IMR-90 (cell line): Measurements from ENCODE around the gene NEUROD4. TPM values are rescaled to one million over a fixed set of nuclear protein-coding genes. Genes with fewer than 3 reads are reported as not detected.

ENCODE experiments used
- ATAC-seq: fragments of 200-7000 bp; cut with Tn5 transposase; 2 replicates; pipeline ENCODE4 v1.9.1; 2020; ENCODE audit warnings: low read depth, mild to moderate bottlenecking, moderate library complexity
- BruUV-seq: library from RNA; stranded (reverse); fragments of 400-500 nt; replicated peaks from 2 replicates; lab custom pipeline; 2021; lab: Mats Ljungman, UMichigan
- CTCF ChIA-PET: fragments of 300-600 bp; formaldehyde crosslinking; extraction: SDS; loops from one replicate; lab custom pipeline; 2021; ENCODE audit warnings: antibody characterized with exemption; lab: Yijun Ruan, JAX
- POLR2A ChIA-PET: fragments of 300-600 bp; sonication (Branson Sonifier 250); formaldehyde crosslinking; loops from one replicate; lab custom pipeline; 2022; ENCODE audit warnings: antibody characterized with exemption; ENCODE audit not compliant: unreplicated experiment; lab: Charles Lee
- DNase-seq: peaks from one replicate; pipeline ENCODE4 v3.0.0; 2013
- H2AFZ ChIP-seq: replicated peaks from 2 replicates; pipeline ENCODE3; 2013; ENCODE audit warnings: low read length, mild to moderate bottlenecking; ENCODE audit not compliant: poor library complexity
- H2AK5ac ChIP-seq: 2 replicates; pipeline ENCODE4 v1.6.1; 2013; ENCODE audit warnings: low read depth, low read length, inconsistent platforms
- H2AK9ac ChIP-seq: replicated peaks from 2 replicates; pipeline ENCODE3; 2013; ENCODE audit warnings: mild to moderate bottlenecking, low read depth, low read length, moderate library complexity; ENCODE audit not compliant: poor library complexity
- H2BK120ac ChIP-seq: 2 replicates; pipeline ENCODE4 v1.6.1; 2013; ENCODE audit warnings: low read depth, low read length, inconsistent platforms
- H2BK15ac ChIP-seq: 3 replicates; pipeline ENCODE4 v1.6.1; 2013; ENCODE audit warnings: low read depth, low read length, inconsistent platforms
- H2BK20ac ChIP-seq: 2 replicates; pipeline ENCODE4 v1.6.1; 2013; ENCODE audit warnings: low read depth, mild to moderate bottlenecking, inconsistent platforms, low read length, moderate library complexity
- H2BK5ac ChIP-seq: 2 replicates; pipeline ENCODE4 v1.6.1; 2013; ENCODE audit warnings: mild to moderate bottlenecking, low read depth, low read length, inconsistent platforms; ENCODE audit not compliant: poor library complexity, severe bottlenecking
- H3K14ac ChIP-seq: replicated peaks from 2 replicates; pipeline ENCODE4 v1.6.1; 2013; ENCODE audit warnings: low read depth, low read length, inconsistent platforms
- H3K18ac ChIP-seq: 2 replicates; pipeline ENCODE4 v1.6.1; 2013; ENCODE audit warnings: low read depth, low read length, control low read depth
- H3K23ac ChIP-seq: 2 replicates; pipeline ENCODE4 v1.6.1; 2013; ENCODE audit warnings: low read depth, low read length, inconsistent platforms
- H3K27ac ChIP-seq: 2 replicates; pipeline ENCODE4 v1.5.1; 2013; ENCODE audit warnings: mild to moderate bottlenecking, control low read depth, low read length; ENCODE audit not compliant: insufficient read depth
- H3K27me3 ChIP-seq: 2 replicates; pipeline ENCODE4 v1.6.1; 2013; ENCODE audit warnings: low read length; ENCODE audit not compliant: control insufficient read depth, insufficient read depth
- H3K36me3 ChIP-seq: 2 replicates; pipeline ENCODE4 v1.6.1; 2013; ENCODE audit warnings: low read length, mixed read lengths; ENCODE audit not compliant: control insufficient read depth, insufficient read depth
- H3K4ac ChIP-seq: 2 replicates; pipeline ENCODE4 v1.6.1; 2013; ENCODE audit warnings: low read depth, low read length, inconsistent platforms
- H3K4me1 ChIP-seq: 2 replicates; pipeline ENCODE4 v1.6.1; 2013; ENCODE audit warnings: low read length, mixed read lengths; ENCODE audit not compliant: control insufficient read depth, insufficient read depth
- H3K4me2 ChIP-seq: 2 replicates; pipeline ENCODE4 v1.6.1; 2013; ENCODE audit warnings: low read depth, mild to moderate bottlenecking, control low read depth, low read length, moderate library complexity
- H3K4me3 ChIP-seq: 2 replicates; pipeline ENCODE4 v1.5.1; 2013; ENCODE audit warnings: low read depth, mild to moderate bottlenecking, control low read depth, low read length, moderate library complexity; ENCODE audit not compliant: insufficient read depth
- H3K56ac ChIP-seq: 2 replicates; pipeline ENCODE4 v1.6.1; 2013; ENCODE audit warnings: low read length, inconsistent platforms; ENCODE audit not compliant: insufficient read depth; ENCODE audit errors: extremely low read depth
- H3K79me1 ChIP-seq, 2 experiments: 2 replicates each; pipeline ENCODE4 v1.6.1; 2013; ENCODE audit warnings: low read length in 2 of 2, inconsistent platforms in 1 of 2, low read depth in 1 of 2
- H3K9ac ChIP-seq: 2 replicates; pipeline ENCODE4 v1.6.1; 2013; ENCODE audit warnings: low read depth, low read length, control low read depth
- H3K9me1 ChIP-seq: 2 replicates; pipeline ENCODE4 v1.6.1; 2013; ENCODE audit warnings: low read length, inconsistent platforms; ENCODE audit not compliant: insufficient read depth
- H3K9me3 ChIP-seq: 2 replicates; pipeline ENCODE4 v1.6.1; 2013; ENCODE audit warnings: low read length; ENCODE audit not compliant: control insufficient read depth, insufficient read depth
- H4K20me1 ChIP-seq: 2 replicates; pipeline ENCODE4 v1.6.1; 2013; ENCODE audit warnings: low read length, inconsistent platforms; ENCODE audit not compliant: insufficient read depth
- H4K5ac ChIP-seq: 2 replicates; pipeline ENCODE4 v1.6.1; 2013; ENCODE audit warnings: mild to moderate bottlenecking, low read depth, low read length, control low read depth
- H4K8ac ChIP-seq, 2 experiments: 2 replicates each; pipeline ENCODE4 v1.6.1; 2013; ENCODE audit warnings: low read depth in 2 of 2, low read length in 2 of 2, control low read depth in 1 of 2, inconsistent platforms in 1 of 2
- H4K91ac ChIP-seq: 2 replicates; pipeline ENCODE4 v1.6.1; 2013; ENCODE audit warnings: low read depth, low read length, inconsistent platforms; ENCODE audit not compliant: insufficient read depth
- BHLHE40 ChIP-seq: fragments of 150-350 bp; IDR thresholded peaks from 2 replicates; pipeline ENCODE4 v1.6.1; 2016; ENCODE audit warnings: mild to moderate bottlenecking, low read depth, low read length
- CEBPB ChIP-seq: IDR thresholded peaks from 2 replicates; pipeline ENCODE4 v1.6.1; 2012; ENCODE audit warnings: low read depth, low read length, improper control_type of control experiment
- CHD1 ChIP-seq: IDR thresholded peaks from 2 replicates; pipeline ENCODE4 v1.6.1; 2012; ENCODE audit warnings: low read depth, low read length, improper control_type of control experiment
- CTCF ChIP-seq: conservative IDR thresholded peaks from 2 replicates; pipeline ENCODE4 v1.5.1; 2012; ENCODE audit warnings: mild to moderate bottlenecking, low read depth, low read length, improper control_type of control experiment
- FOS ChIP-seq: fragments of 150-350 bp; IDR thresholded peaks from 2 replicates; pipeline ENCODE4 v1.6.1; 2016; ENCODE audit warnings: low read depth, low read length
- MAFK ChIP-seq: IDR thresholded peaks from 2 replicates; pipeline ENCODE4 v1.6.1; 2012; ENCODE audit warnings: low read depth, low read length, improper control_type of control experiment
- MAZ ChIP-seq: IDR thresholded peaks from 2 replicates; pipeline ENCODE4 v1.6.1; 2012; ENCODE audit warnings: low read depth, mild to moderate bottlenecking, low read length, improper control_type of control experiment, moderate library complexity, borderline replicate concordance
- MXI1 ChIP-seq: IDR thresholded peaks from 2 replicates; pipeline ENCODE4 v1.6.1; 2012; ENCODE audit warnings: low read depth, mild to moderate bottlenecking, low read length, moderate library complexity, borderline replicate concordance
- NFE2L2 ChIP-seq: fragments of 150-350 bp; IDR thresholded peaks from 2 replicates; pipeline ENCODE4 v1.6.1; 2016; ENCODE audit warnings: low read depth, mild to moderate bottlenecking, low read length
- POLR2A ChIP-seq: IDR thresholded peaks from 2 replicates; pipeline ENCODE4 v1.6.1; 2012; ENCODE audit warnings: mild to moderate bottlenecking, low read depth, low read length
- RAD21 ChIP-seq: IDR thresholded peaks from 2 replicates; pipeline ENCODE4 v1.6.1; 2012; ENCODE audit warnings: low read length, improper control_type of control experiment
- RFX5 ChIP-seq: IDR thresholded peaks from 2 replicates; pipeline ENCODE4 v1.8.0; 2012; ENCODE audit warnings: low read depth, mild to moderate bottlenecking, low read length, moderate library complexity
- SMC3 ChIP-seq: fragments of 150-350 bp; IDR thresholded peaks from 2 replicates; pipeline ENCODE4 v1.6.1; 2016; ENCODE audit warnings: low read depth, mild to moderate bottlenecking, antibody characterized with exemption, low read length, moderate library complexity
- USF2 ChIP-seq: fragments of 150-350 bp; IDR thresholded peaks from 2 replicates; pipeline ENCODE4 v1.6.1; 2017; ENCODE audit warnings: mild to moderate bottlenecking, antibody characterized with exemption, low read length, low read depth
- WGBS, 2 experiments: methylation state at CpG; one replicate each; pipeline versions ENCODE4 v1.1.5 to v1.1.7; 2013; ENCODE audit warnings: missing lambda C conversion rate in 2 of 2; ENCODE audit not compliant: insufficient read length in 1 of 2; ENCODE audit errors: extremely low coverage in 2 of 2; 5-methylcytosine and 5-hydroxymethylcytosine counted together
- dilution Hi-C: fragments of 300-500 bp; cut with HindIII; formaldehyde crosslinking; loops from one replicate; pipeline ENCODE4 v1.14.3; 2018; ENCODE audit warnings: low sequenced_read_pairs; ENCODE audit not compliant: unreplicated experiment
- in situ Hi-C: fragments of 300-500 bp; cut with MboI; formaldehyde crosslinking; loops from 3 replicates; pipeline ENCODE4 v1.14.3; 2019; ENCODE audit warnings: low sequenced_read_pairs, inconsistent platforms, mixed read lengths
- intact Hi-C: fragments of 100-400 bp; cut with micrococcal nuclease; formaldehyde crosslinking; loops from 2 replicates; pipeline ENCODE4 v1.10.0; 2022
- polyA plus RNA-seq, 3 experiments: library from polyadenylated mRNA; depleted of rRNA; stranded (reverse); fragments of >200 nt; gene quantifications; 2 replicates each; pipeline ENCODE4 v1.2.3, GENCODE V29; 2012; ENCODE audit warnings: low replicate concordance in 1 of 3
- total RNA-seq: library from RNA; depleted of rRNA; stranded (reverse); fragments of >200 nt; gene quantifications from 2 replicates; pipeline ENCODE4 v1.2.3, GENCODE V29; 2012
- TF ChIP-seq, protein P1 (sequence below): fragments of 150-350 bp; IDR thresholded peaks from 2 replicates; pipeline ENCODE4 v1.6.1; 2016; ENCODE audit warnings: low read depth, mild to moderate bottlenecking, low read length, moderate library complexity, borderline replicate concordance

Gene NEUROD4
- total and polyA plus RNA-seq, 2 of the 4 experiments (the other 2 are of a cell fraction) = not detected

GRCh38 chr12:54991161-54991990 lies 28.4 kb upstream of the NEUROD4 start:
- Histone ChIP-seq H3K27me3 (no peaks in the 10 kb centered on the region), H3K4me2 (no peak overlapping the region), H2BK15ac (no peak overlapping the region), H3K9me3 (no peaks in the 10 kb centered on the region), H4K91ac (no peak overlapping the region), H3K27ac (no peak overlapping the region), H3K9ac (no peak overlapping the region), H3K79me1 (no peaks in the 10 kb centered on the region), H2BK20ac (no peak overlapping the region), H3K4ac (no peak overlapping the region), H4K8ac (no peak overlapping the region), H2AFZ (peak overlapping the region; percentile 56), H3K4me3 (no peak overlapping the region), H2AK5ac (no peak overlapping the region), H3K14ac (no peak overlapping the region), H2AK9ac (no peak overlapping the region), H3K23ac (no peak overlapping the region), H3K56ac (no peak overlapping the region), H4K5ac (no peak overlapping the region), H4K20me1 (no peaks in the 10 kb centered on the region), H3K18ac (no peak overlapping the region), H3K4me1 (no peaks in the 10 kb centered on the region), H3K36me3 (no peaks in the 10 kb centered on the region), H2BK5ac (no peak overlapping the region), H2BK120ac (no peak overlapping the region), H3K9me1 (no peaks in the 10 kb centered on the region)
- no peak for DNase-seq
- in situ Hi-C loops (loop anchor here (5.0 kb wide), 1 partner anchor 81 kb away; no protein-coding TSS in a partner anchor), dilution Hi-C loops (no loop called here), intact Hi-C loops (loop anchor here (5.0 kb wide), 1 partner anchor 626 kb away; no protein-coding TSS in a partner anchor)
- no peak for ATAC-seq
- 71% methylated on average over 3 of the region's 9 CpGs; no CpG with 5 or more reads in 1 of the 2 experiments for WGBS, 2 experiments
- CTCF ChIA-PET = no interaction called here
- BruUV-seq = no TSS peak
- POLR2A ChIA-PET = no interaction called here
- TF ChIP-seq FOS (no peak), SMC3 (no peak), POLR2A (no peak), BHLHE40 (no peak), MXI1 (no peak), USF2 (no peak), RFX5 (no peak), CEBPB (no peak), CHD1 (no peak), MAFK (no peak), CTCF (no peak), MAZ (no peak), RAD21 (no peak), NFE2L2 (no peak)
- TF ChIP-seq, protein P1, sequence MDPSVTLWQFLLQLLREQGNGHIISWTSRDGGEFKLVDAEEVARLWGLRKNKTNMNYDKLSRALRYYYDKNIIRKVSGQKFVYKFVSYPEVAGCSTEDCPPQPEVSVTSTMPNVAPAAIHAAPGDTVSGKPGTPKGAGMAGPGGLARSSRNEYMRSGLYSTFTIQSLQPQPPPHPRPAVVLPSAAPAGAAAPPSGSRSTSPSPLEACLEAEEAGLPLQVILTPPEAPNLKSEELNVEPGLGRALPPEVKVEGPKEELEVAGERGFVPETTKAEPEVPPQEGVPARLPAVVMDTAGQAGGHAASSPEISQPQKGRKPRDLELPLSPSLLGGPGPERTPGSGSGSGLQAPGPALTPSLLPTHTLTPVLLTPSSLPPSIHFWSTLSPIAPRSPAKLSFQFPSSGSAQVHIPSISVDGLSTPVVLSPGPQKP = no peak
